Astrocyte of the spinal cord (primary cell): ENCODE results near the gene TNS4.

Experiments used
- DNase-seq: peaks from one replicate; pipeline ENCODE4 v3.0.0; 2011; ENCODE audit warnings: low read depth, low spot score
- H3K4me3 ChIP-seq: 2 replicates; pipeline ENCODE4 v1.5.1; 2011; ENCODE audit warnings: low read depth, mild to moderate bottlenecking, low read length, moderate library complexity
- in situ Hi-C: cut with HindIII; loops from 2 replicates; pipeline ENCODE4 v1.10.0; 2017; ENCODE audit warnings: low sequenced_read_pairs
- TF ChIP-seq, protein P1 (sequence below): IDR thresholded peaks from 2 replicates; pipeline ENCODE4 v1.5.1; 2012; ENCODE audit warnings: low read depth, mild to moderate bottlenecking, low read length, inconsistent platforms

The TNS4 gene

DNA sequence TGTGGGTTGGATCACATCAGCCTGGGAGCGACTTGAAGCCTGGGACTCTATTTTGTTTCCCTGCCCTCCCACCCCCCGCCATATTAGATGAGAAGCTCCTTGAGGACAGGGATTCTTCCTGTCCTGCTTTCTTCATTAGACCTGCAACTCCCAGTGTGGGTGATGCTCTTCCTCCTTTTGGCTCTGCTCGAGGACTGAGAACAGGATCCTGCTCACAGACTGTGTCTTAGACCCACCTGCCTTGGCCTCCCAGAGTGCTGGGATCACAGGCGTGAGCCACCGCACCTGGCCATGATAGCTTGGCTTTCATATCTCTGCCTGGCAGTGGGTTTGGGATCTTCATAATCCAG is 21.5 kb upstream of the TNS4 start:
- no peak overlapping the region for H3K4me3 ChIP-seq
- TF ChIP-seq, protein P1, sequence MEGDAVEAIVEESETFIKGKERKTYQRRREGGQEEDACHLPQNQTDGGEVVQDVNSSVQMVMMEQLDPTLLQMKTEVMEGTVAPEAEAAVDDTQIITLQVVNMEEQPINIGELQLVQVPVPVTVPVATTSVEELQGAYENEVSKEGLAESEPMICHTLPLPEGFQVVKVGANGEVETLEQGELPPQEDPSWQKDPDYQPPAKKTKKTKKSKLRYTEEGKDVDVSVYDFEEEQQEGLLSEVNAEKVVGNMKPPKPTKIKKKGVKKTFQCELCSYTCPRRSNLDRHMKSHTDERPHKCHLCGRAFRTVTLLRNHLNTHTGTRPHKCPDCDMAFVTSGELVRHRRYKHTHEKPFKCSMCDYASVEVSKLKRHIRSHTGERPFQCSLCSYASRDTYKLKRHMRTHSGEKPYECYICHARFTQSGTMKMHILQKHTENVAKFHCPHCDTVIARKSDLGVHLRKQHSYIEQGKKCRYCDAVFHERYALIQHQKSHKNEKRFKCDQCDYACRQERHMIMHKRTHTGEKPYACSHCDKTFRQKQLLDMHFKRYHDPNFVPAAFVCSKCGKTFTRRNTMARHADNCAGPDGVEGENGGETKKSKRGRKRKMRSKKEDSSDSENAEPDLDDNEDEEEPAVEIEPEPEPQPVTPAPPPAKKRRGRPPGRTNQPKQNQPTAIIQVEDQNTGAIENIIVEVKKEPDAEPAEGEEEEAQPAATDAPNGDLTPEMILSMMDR: no peak
- in situ Hi-C loops: no loop called here
- no peak for DNase-seq

DNA sequence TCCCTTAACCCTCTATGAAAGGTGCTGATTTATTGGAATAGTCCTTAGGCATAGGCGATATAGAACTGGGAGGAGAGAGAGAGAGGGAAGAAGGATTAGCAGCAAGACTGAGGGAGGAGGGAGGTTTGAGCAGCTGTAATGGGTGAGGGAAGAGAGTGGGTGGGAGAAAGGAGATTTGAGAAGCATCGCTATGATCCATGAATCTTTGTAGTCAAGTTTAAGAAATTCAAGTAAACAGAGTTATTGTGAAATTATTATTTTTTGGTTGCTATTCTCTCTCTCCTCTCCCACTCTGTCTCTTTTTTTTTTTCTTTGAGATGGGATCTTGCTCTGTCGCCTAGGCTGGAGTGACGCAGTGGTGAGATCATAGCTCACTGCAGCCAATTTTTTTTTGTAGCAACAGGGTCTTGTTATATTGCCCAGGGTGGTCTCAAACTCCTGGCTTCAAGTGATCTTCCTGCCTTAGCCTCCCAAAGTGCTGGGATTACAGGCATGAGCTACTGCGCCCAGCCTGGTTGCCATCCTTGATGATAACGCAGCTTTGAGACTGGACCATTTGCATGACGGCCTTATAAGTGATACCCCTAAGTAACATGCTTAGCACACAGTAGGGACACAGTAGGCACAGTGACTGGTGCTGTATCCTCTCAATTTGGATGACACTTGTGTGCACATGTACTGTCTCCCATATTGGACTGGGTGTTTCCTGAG is 21.0 kb upstream of the TNS4 start:
- TF ChIP-seq, protein P1: no peak
- in situ Hi-C loops: no loop called here
- DNase-seq: no peak
- no peak overlapping the region for H3K4me3 ChIP-seq

DNA sequence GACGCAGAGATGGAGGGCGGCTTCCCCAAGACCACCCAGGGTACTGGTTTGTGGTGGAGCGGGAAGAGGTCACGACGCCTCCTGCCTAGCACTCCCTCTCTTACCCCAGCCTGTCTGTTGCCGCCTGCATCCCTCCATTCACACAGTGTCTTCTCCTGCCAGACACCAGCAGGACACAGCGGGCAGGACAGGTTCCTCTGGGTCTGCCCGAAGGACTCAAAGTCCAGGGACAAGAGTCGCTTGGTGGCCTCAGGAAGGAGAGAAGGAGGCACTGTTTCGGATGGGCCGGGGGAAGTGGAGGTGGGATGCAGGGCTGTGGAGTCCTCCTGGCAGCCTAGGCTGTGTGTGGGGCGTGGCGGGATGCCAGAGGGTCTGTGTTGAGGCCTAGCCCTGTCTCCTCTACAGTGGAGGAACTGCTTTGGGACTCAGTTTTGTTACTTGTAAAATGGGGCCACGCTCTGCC is 19.6 kb upstream of the TNS4 start:
- no peak for DNase-seq
- H3K4me3 ChIP-seq: no peak overlapping the region
- TF ChIP-seq, protein P1: no peak
- in situ Hi-C loops: no loop called here

DNA sequence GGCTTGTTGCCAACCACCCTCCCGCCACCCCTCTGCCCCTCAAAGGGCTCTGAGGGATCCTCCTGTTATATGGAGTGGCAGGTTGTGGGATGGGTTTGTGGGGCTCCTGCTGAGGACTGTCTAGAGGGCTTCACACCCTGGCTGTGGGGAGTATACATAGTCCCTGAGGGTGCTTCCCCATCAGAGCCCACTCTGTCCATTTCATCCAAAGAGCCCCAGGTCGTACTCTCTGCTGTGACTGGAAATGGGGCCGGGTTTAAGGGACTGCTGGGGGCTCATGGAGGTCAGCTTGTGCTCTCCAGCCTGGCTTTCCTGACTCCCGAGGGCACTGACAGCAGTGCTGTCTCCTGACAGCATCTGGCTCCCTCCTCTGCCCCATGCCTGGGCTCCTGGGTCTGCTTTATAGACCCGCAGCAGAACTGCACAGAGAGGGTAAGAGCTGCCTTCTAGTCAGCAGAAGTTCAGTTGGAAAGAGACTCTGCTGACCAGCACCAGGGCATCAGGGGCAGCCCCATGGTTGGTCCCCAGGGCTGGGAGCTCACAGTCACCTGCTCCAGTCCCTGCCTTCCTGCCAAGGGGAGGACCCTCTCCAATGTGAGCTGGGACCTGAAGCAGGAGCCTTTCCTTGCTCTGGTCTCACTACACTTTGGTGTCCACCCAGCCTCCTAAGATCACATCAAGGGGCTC is 17.8 kb upstream of the TNS4 start:
- DNase-seq: no peak
- TF ChIP-seq, protein P1: no peak
- no peak overlapping the region for H3K4me3 ChIP-seq
- in situ Hi-C loops: no loop called here

DNA sequence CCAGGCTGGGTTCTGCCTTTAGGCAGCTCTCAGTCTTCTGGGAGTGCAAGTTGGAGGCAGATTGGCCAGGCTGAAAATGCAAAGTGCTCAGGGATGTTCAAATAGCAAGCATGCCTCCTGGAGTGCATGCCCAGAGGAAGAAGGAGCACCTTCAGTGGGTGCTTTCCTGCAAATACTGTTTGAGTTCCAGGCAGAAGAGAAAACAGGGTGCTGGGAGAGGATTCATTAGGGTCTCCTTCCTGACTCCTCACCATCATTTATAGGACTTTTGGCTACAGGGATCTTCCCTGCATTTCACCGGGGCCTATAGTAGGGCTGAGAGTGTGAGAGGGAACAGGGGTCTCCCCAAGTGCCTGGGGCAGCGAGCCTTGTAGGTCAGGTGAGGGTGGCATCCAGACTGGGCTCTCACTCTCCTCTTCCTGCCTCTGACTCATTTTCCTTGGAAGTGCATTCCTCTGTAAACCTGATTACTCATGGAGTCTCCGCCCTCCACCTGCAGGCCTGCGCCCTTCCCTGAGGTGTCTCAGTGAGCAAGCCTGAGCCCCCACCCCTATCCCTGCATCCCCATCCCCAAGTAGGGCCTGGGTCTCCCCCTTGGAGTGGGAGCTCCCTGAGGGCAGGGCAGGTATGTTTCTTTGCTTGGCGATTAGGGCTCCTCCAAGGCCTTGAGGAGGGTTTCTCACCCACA is 17.1 kb upstream of the TNS4 start:
- TF ChIP-seq, protein P1: no peak
- DNase-seq: no peak
- H3K4me3 ChIP-seq: no peak overlapping the region
- in situ Hi-C loops: no loop called here

DNA sequence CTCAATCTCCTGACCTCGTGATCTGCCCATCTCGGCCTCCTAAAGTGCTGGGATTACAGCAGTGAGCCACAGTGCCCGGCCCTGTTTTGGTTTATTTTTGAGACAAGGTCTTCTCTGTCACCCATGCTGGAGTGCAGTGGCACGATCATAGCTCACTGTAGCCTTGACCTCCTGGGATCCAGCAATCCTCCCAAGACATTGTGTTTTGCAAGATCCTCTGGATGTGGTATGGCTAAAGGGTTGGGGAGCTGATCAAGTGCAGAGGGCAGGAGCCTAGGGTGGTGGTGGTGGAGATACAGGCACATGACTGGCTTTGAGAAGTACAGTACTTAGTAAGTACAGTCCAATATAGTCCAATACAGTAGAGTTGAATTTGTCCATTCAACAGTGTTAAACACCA is 16.6 kb upstream of the TNS4 start:
- TF ChIP-seq, protein P1: no peak
- no peak for DNase-seq
- in situ Hi-C loops: no loop called here
- H3K4me3 ChIP-seq: no peak overlapping the region
